Gastroesophageal sphincter (tissue), 3 donors: ENCODE measurements around the gene MYO18B.

Source experiments
- EP300 ChIP-seq: sonication (generic); formaldehyde crosslinking; IDR thresholded peaks from one replicate; pipeline ENCODE4 v1.6.1; 2017; ENCODE audit warnings: antibody characterized with exemption, mild to moderate bottlenecking
- POLR2A ChIP-seq, 2 donors: fragments of 450-650 bp; IDR thresholded peaks; one replicate each; pipeline ENCODE4 v1.6.1; 2017; ENCODE audit warnings: antibody characterized with exemption in 2 of 2, mild to moderate bottlenecking in 2 of 2, moderate library complexity in 1 of 2
- POLR2AphosphoS5 ChIP-seq: sonication (generic); formaldehyde crosslinking; IDR thresholded peaks from one replicate; pipeline ENCODE4 v1.6.1; 2017; ENCODE audit warnings: antibody characterized with exemption
- TF ChIP-seq, protein P1 (sequence below), 4 experiments: fragments of 200-600 bp in 2 of 4; fragments of 450-650 bp in 2 of 4; sonication (generic) in 1 of 4; IDR thresholded peaks; one replicate each; pipeline ENCODE4 v1.5.1; 2017 to 2019; ENCODE audit warnings: antibody characterized with exemption in 4 of 4, mild to moderate bottlenecking in 2 of 4, moderate library complexity in 2 of 4

DNA sequence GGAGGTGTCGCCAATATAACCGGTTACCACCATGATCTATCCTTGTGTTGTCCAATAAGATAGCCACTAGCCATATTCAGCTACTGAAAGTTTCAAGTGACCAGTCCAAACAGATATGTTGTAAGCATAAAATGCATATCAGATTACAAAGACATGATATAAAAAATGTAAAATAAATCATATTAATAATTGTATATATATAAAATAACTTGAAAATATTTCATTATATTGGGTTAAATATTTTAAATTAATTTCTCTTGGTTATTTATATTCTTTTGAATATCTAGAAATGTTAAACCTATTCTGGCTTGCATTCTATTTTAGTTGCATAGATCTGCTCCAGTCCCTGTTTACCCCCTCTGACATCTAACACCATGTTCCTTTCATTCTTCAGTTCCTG is 305.5 kb downstream of the MYO18B start:
- TF ChIP-seq, protein P1, sequence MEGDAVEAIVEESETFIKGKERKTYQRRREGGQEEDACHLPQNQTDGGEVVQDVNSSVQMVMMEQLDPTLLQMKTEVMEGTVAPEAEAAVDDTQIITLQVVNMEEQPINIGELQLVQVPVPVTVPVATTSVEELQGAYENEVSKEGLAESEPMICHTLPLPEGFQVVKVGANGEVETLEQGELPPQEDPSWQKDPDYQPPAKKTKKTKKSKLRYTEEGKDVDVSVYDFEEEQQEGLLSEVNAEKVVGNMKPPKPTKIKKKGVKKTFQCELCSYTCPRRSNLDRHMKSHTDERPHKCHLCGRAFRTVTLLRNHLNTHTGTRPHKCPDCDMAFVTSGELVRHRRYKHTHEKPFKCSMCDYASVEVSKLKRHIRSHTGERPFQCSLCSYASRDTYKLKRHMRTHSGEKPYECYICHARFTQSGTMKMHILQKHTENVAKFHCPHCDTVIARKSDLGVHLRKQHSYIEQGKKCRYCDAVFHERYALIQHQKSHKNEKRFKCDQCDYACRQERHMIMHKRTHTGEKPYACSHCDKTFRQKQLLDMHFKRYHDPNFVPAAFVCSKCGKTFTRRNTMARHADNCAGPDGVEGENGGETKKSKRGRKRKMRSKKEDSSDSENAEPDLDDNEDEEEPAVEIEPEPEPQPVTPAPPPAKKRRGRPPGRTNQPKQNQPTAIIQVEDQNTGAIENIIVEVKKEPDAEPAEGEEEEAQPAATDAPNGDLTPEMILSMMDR (IDR thresholded peaks at IDR 0.05), result no peak
- TF ChIP-seq POLR2AphosphoS5, result no peak
- TF ChIP-seq POLR2A (IDR thresholded peaks at IDR 0.05), result no peak
- no peak for TF ChIP-seq EP300
